SK-N-MC (cell line): ENCODE results near the gene BGLAP.

ENCODE experiments used
- EZH2 ChIP-seq: fragments of 200-600 bp; sonication (generic); IDR thresholded peaks from one replicate; pipeline ENCODE4 v1.6.1; 2017; ENCODE audit warnings: antibody characterized with exemption
- POLR2AphosphoS5 ChIP-seq: IDR thresholded peaks from 2 replicates; pipeline ENCODE4 v1.6.1; 2012; ENCODE audit warnings: mild to moderate bottlenecking, low read depth, low read length, borderline replicate concordance

GRCh38 chr1:156226782-156227181 is 15.2 kb upstream of the BGLAP start:
- TF ChIP-seq EZH2 (no peak), POLR2AphosphoS5 (no peak)
